Measurements from ENCODE around the gene SAMD3. TPM values are rescaled to one million over a fixed set of nuclear protein-coding genes. Genes with fewer than 3 reads are reported as not detected.
"Not testable (repeated sequence)": the region's sequence is repeated elsewhere in the genome, so short reads cannot be mapped to it uniquely, and the experiment has no call there.

SAMD3 gene
- total RNA-seq, 1 experiment from 2014 or later, result 1.5 TPM

GRCh38 chr6:130150906-130151305, 71.8 kb downstream of the SAMD3 start:
- Mint-ChIP-seq H3K27me3 (ENCODE audit: insufficient read depth, unreplicated experiment) (no peaks in the 10 kb centered on the region), H3K4me3 (ENCODE audit: unreplicated experiment) (no peak overlapping the region), H3K9me3 (ENCODE audit: unreplicated experiment) (no peaks in the 10 kb centered on the region), H3K36me3 (ENCODE audit: insufficient read depth, unreplicated experiment) (no peaks in the 10 kb centered on the region), H3K4me1 (ENCODE audit: low read depth, unreplicated experiment) (no peaks in the 10 kb centered on the region), H3K27ac (ENCODE audit: unreplicated experiment) (no peak overlapping the region)
- no peaks in the 10 kb centered on the region for H3K4me1 ChIP-seq
- TF ChIP-seq CTCF (IDR thresholded peaks at IDR 0.05; ENCODE audit: insufficient read depth in 1 of 2, low read depth in 1 of 2, low read length in 1 of 2, severe bottlenecking in 1 of 2, unreplicated experiment in 1 of 2), result no peak
- ChIA-PET POLR2A (no interaction called here), CTCF (no interaction called here)
- no peaks in the 10 kb centered on the region for H3K9me3 ChIP-seq
- intact Hi-C loops (cut with micrococcal nuclease; ENCODE audit: unreplicated experiment), result no loop called here
- no peak overlapping the region for H3K4me3 ChIP-seq (ENCODE audit: low read depth, low read length)
- DNase-seq, result no peak
- no peaks in the 10 kb centered on the region for H3K27me3 ChIP-seq (replicated peaks; ENCODE audit: control insufficient read depth, insufficient read depth, low read length)
- no peaks in the 10 kb centered on the region for H3K36me3 ChIP-seq (ENCODE audit: control insufficient read depth, insufficient read depth, low read length)
- no TSS peak for BruUV-seq (replicated peaks)

DNA sequence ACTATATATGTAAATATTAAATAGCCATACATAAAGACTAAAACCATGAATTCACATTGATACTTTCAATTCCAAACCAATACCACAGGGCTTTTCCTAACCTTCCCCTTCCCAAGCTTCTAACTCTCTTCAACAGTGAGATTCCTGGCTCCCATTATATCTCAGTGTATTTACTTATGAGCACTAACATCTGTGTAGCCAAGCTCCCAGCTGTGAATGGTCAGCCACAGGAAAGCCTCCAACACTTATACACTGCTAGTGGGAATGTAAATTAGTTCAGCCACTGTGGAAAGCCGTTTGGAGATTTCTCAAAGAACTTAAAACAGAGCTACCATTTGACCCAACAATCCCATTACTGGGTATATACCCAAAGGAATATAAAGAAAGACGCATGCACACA, 73.7 kb downstream of the SAMD3 start:
- H3K4me3 Mint-ChIP-seq (ENCODE audit: unreplicated experiment); intact Hi-C loops (cut with micrococcal nuclease; ENCODE audit: unreplicated experiment); H3K4me1 Mint-ChIP-seq (ENCODE audit: low read depth, unreplicated experiment); BruUV-seq (replicated peaks); H3K9me3 Mint-ChIP-seq (ENCODE audit: unreplicated experiment); CTCF ChIA-PET; H3K27me3 Mint-ChIP-seq (ENCODE audit: insufficient read depth, unreplicated experiment); H3K4me1 ChIP-seq; POLR2A ChIA-PET; H3K27ac Mint-ChIP-seq (ENCODE audit: unreplicated experiment); DNase-seq; H3K36me3 Mint-ChIP-seq (ENCODE audit: insufficient read depth, unreplicated experiment); H3K4me3 ChIP-seq (ENCODE audit: low read depth, low read length); H3K36me3 ChIP-seq (ENCODE audit: control insufficient read depth, insufficient read depth, low read length); H3K9me3 ChIP-seq; H3K27me3 ChIP-seq (replicated peaks; ENCODE audit: control insufficient read depth, insufficient read depth, low read length): not testable (repeated sequence)

GRCh38 chr6:130148181-130148580, 74.6 kb downstream of the SAMD3 start:
- ChIA-PET POLR2A (no interaction called here), CTCF (no interaction called here)
- Histone ChIP-seq H3K27me3 (replicated peaks; ENCODE audit: control insufficient read depth, insufficient read depth, low read length) (no peaks in the 10 kb centered on the region), H3K36me3 (ENCODE audit: control insufficient read depth, insufficient read depth, low read length) (no peaks in the 10 kb centered on the region), H3K9me3 (no peaks in the 10 kb centered on the region), H3K4me3 (ENCODE audit: low read depth, low read length) (no peak overlapping the region), H3K4me1 (no peaks in the 10 kb centered on the region)
- BruUV-seq (replicated peaks), result no TSS peak
- intact Hi-C loops (cut with micrococcal nuclease; ENCODE audit: unreplicated experiment), result no loop called here
- H3K27ac Mint-ChIP-seq (ENCODE audit: unreplicated experiment), result no peak overlapping the region
- H3K27me3 Mint-ChIP-seq (ENCODE audit: insufficient read depth, unreplicated experiment), result no peaks in the 10 kb centered on the region
- no peak overlapping the region for H3K4me3 Mint-ChIP-seq (ENCODE audit: unreplicated experiment)
- peak in 1 of 2 experiments; percentile 10 for TF ChIP-seq CTCF (IDR thresholded peaks at IDR 0.05; ENCODE audit: insufficient read depth in 1 of 2, low read depth in 1 of 2, low read length in 1 of 2, severe bottlenecking in 1 of 2, unreplicated experiment in 1 of 2)
- DNase-seq, result no peak
- H3K36me3 Mint-ChIP-seq (ENCODE audit: insufficient read depth, unreplicated experiment), result no peaks in the 10 kb centered on the region
- H3K9me3 Mint-ChIP-seq (ENCODE audit: unreplicated experiment), result no peaks in the 10 kb centered on the region
- no peaks in the 10 kb centered on the region for H3K4me1 Mint-ChIP-seq (ENCODE audit: low read depth, unreplicated experiment)

DNA sequence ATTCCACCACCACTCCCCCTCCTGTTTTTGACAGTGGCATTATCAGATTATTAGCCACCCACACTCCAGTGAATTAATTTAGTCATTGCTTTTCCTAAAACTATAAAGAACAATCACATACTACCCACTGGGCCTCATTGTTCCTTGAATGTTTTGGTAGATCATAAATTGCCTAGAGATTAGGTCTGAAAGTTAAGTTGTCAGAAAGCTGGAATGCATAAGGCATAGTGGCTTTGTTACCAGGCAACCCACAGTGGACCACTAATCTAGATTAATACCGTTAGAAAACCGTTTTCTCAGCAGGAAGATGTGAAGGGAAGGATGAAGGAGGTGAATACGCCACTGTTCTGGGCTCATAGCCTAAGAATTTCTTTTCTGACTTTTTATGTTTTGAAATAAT, 75.6 kb downstream of the SAMD3 start:
- TF ChIP-seq CTCF (IDR thresholded peaks at IDR 0.05; ENCODE audit: insufficient read depth in 1 of 2, low read depth in 1 of 2, low read length in 1 of 2, severe bottlenecking in 1 of 2, unreplicated experiment in 1 of 2), result no peak
- Histone ChIP-seq H3K4me1 (no peaks in the 10 kb centered on the region), H3K27me3 (replicated peaks; ENCODE audit: control insufficient read depth, insufficient read depth, low read length) (no peaks in the 10 kb centered on the region), H3K9me3 (no peaks in the 10 kb centered on the region), H3K4me3 (ENCODE audit: low read depth, low read length) (no peak overlapping the region), H3K36me3 (ENCODE audit: control insufficient read depth, insufficient read depth, low read length) (no peaks in the 10 kb centered on the region)
- ChIA-PET POLR2A (no interaction called here), CTCF (no interaction called here)
- Mint-ChIP-seq H3K27ac (ENCODE audit: unreplicated experiment) (no peak overlapping the region), H3K36me3 (ENCODE audit: insufficient read depth, unreplicated experiment) (no peaks in the 10 kb centered on the region), H3K9me3 (ENCODE audit: unreplicated experiment) (no peaks in the 10 kb centered on the region), H3K4me3 (ENCODE audit: unreplicated experiment) (no peak overlapping the region), H3K27me3 (ENCODE audit: insufficient read depth, unreplicated experiment) (no peaks in the 10 kb centered on the region), H3K4me1 (ENCODE audit: low read depth, unreplicated experiment) (no peaks in the 10 kb centered on the region)
- intact Hi-C loops (cut with micrococcal nuclease; ENCODE audit: unreplicated experiment), result no loop called here
- DNase-seq, result no peak
- BruUV-seq (replicated peaks), result no TSS peak
